HG02884 (cell line): ENCODE measurements around the gene KIR3DL1.
"Not testable (repeated sequence)": the region's sequence is repeated elsewhere in the genome, so short reads cannot be mapped to it uniquely, and the experiment has no call there.

Experiments
- ATAC-seq: cut with Tn5 transposase; IDR thresholded peaks from one replicate; pipeline ENCODE4 v1.9.1; 2021; ENCODE audit warnings: mild to moderate bottlenecking, moderate library complexity; ENCODE audit not compliant: unreplicated experiment

The KIR3DL1 gene

GRCh38 chr19:54806516-54806838, 9.8 kb upstream of the KIR3DL1 start:
- ATAC-seq: no peak

- not testable (repeated sequence) for ATAC-seq
Measured at GRCh38 chr19:54814571-54814970, 1.7 kb upstream of the KIR3DL1 start.

- ATAC-seq: no peak
Measured at GRCh38 chr19:54817670-54818536, 1.6 kb downstream of the KIR3DL1 start.

GRCh38 chr19:54824416-54824815, 8.1 kb downstream of the KIR3DL1 start:
- not testable (repeated sequence) for ATAC-seq

- ATAC-seq: not testable (repeated sequence)
Measured at GRCh38 chr19:54825326-54825725, 9.1 kb downstream of the KIR3DL1 start.

- not testable (repeated sequence) for ATAC-seq
Measured at GRCh38 chr19:54828064-54828463, 11.8 kb downstream of the KIR3DL1 start.

GRCh38 chr19:54832496-54832895, 16.2 kb downstream of the KIR3DL1 start, which contains the start of gene KIR2DS4:
TSS of gene KIR2DS4 (plus strand) at chr19:54832676.
- not testable (repeated sequence) for ATAC-seq

- not testable (repeated sequence) for ATAC-seq
Measured at GRCh38 chr19:54835126-54835525, 18.9 kb downstream of the KIR3DL1 start.

- ATAC-seq: not testable (repeated sequence)
Measured at GRCh38 chr19:54837522-54837921, 21.3 kb downstream of the KIR3DL1 start.

- not testable (repeated sequence) for ATAC-seq
Measured at GRCh38 chr19:54843171-54843570, 26.9 kb downstream of the KIR3DL1 start.

GRCh38 chr19:54850061-54850640, 33.9 kb downstream of the KIR3DL1 start, which contains the start of gene KIR3DL2:
TSS of gene KIR3DL2 (plus strand) at chr19:54850443. CDS start at chr19:54850476, 33 bp downstream.
- ATAC-seq: not testable (repeated sequence)

GRCh38 chr19:54850930-54851329, 34.7 kb downstream of the KIR3DL1 start:
- no peak for ATAC-seq

- ATAC-seq: no peak
Measured at GRCh38 chr19:54851353-54851752, 35.1 kb downstream of the KIR3DL1 start.

GRCh38 chr19:54855241-54855640, 39.0 kb downstream of the KIR3DL1 start:
- not testable (repeated sequence) for ATAC-seq

GRCh38 chr19:54858476-54858875, 42.2 kb downstream of the KIR3DL1 start:
- ATAC-seq: not testable (repeated sequence)

- ATAC-seq: not testable (repeated sequence)
Measured at GRCh38 chr19:54859421-54859820, 43.2 kb downstream of the KIR3DL1 start.

- ATAC-seq: not testable (repeated sequence)
Measured at GRCh38 chr19:54863459-54863858, 47.2 kb downstream of the KIR3DL1 start.

- ATAC-seq: no peak
Measured at GRCh38 chr19:54871696-54872095, 55.4 kb downstream of the KIR3DL1 start.

GRCh38 chr19:54873990-54874389, 57.7 kb downstream of the KIR3DL1 start, which contains the start of gene FCAR:
TSS of gene FCAR (plus strand) at chr19:54874235. CDS start at chr19:54874290, 55 bp downstream.
- ATAC-seq: no peak

- ATAC-seq: no peak
Measured at GRCh38 chr19:54875506-54875905, 59.2 kb downstream of the KIR3DL1 start.

GRCh38 chr19:54877471-54877870, 61.2 kb downstream of the KIR3DL1 start:
- ATAC-seq: no peak
